ENCODE data around the gene CREB3L4. TPM values are rescaled to one million over a fixed set of nuclear protein-coding genes. Genes with fewer than 3 reads are reported as not detected.
"Not testable (repeated sequence)": the region's sequence is repeated elsewhere in the genome, so short reads cannot be mapped to it uniquely, and the experiment has no call there.

The CREB3L4 gene
- total RNA-seq, 1 donor from 2014 or later: 15.2 TPM

DNA sequence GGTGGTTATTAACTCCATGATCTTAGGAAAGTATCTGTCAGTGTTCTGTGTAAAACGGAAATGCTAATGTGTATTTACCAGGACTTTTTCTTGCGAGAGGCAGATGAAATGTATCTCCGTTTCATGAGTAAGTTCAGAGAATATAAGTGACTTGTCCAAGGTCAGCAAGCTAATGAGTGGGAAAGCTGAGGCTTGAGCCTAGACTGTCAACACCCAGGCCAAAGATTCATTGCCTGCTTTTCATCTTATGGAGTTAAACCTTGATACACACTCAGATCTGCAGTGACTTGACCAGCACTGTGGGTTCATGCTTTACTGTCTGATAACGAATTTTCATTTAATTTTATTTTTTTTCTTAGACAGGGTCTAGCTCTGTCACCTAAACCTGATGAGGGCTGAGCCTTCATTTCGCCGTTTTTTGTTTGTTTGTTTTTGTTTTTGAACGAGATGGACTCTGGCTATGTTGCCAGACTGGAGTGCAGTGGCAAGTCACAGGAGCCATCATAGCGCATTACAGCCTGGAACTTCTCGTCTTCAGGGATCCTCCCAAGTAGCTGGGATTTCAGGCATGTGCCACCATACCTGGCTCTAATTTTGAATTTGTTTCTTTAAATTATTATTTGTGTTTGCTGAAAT is 10.7 kb downstream of the CREB3L4 start:
- H3K36me3 ChIP-seq: peaks cover 0 to 60% of the 10 kb centered on the region in 2 donors
- no peak for DNase-seq (ENCODE audit: extremely low spot score in 2 of 2)
- no peaks in the 10 kb centered on the region for H3K9me3 ChIP-seq
- H3K4me3 ChIP-seq: peak overlapping the region; percentile 81 to 93
- H3K27ac ChIP-seq: peak overlapping the region; percentile 92
- H3K27me3 ChIP-seq: no peaks in the 10 kb centered on the region
- no peak for TF ChIP-seq POLR2A (IDR thresholded peaks at IDR 0.05)
- TF ChIP-seq POLR2AphosphoS5 (IDR thresholded peaks at IDR 0.05; ENCODE audit: insufficient read depth in 1 of 2, low read depth in 1 of 2): no peak
- TF ChIP-seq, protein P1, sequence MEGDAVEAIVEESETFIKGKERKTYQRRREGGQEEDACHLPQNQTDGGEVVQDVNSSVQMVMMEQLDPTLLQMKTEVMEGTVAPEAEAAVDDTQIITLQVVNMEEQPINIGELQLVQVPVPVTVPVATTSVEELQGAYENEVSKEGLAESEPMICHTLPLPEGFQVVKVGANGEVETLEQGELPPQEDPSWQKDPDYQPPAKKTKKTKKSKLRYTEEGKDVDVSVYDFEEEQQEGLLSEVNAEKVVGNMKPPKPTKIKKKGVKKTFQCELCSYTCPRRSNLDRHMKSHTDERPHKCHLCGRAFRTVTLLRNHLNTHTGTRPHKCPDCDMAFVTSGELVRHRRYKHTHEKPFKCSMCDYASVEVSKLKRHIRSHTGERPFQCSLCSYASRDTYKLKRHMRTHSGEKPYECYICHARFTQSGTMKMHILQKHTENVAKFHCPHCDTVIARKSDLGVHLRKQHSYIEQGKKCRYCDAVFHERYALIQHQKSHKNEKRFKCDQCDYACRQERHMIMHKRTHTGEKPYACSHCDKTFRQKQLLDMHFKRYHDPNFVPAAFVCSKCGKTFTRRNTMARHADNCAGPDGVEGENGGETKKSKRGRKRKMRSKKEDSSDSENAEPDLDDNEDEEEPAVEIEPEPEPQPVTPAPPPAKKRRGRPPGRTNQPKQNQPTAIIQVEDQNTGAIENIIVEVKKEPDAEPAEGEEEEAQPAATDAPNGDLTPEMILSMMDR (IDR thresholded peaks at IDR 0.05): no peak
- peaks cover 19% of the 10 kb centered on the region for H3K4me1 ChIP-seq
- intact Hi-C loops (cut with DNase I): no loop called here

DNA sequence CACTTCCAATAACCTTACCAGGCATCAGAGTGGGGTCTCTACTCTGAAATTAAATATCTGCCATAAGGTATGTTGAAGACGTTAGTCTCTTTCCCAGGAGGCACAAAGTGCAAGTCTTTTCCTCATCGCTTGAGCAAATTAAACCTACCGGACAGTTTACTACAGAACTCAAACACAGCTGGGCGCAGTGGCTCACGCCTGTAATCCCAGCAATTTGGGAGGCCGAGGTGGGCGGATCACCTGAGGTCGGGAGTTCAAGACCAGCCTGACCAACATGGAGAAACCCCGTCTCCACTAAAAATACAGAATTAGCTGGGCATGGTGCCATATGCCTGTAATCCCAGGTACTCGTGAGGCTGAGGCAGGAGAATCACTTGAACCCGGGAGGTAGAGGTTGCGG is 11.4 kb downstream of the CREB3L4 start:
- H3K9me3 ChIP-seq; H3K4me3 ChIP-seq; DNase-seq (ENCODE audit: extremely low spot score in 2 of 2); intact Hi-C loops (cut with DNase I); H3K27ac ChIP-seq; H3K27me3 ChIP-seq: not testable (repeated sequence)
- Histone ChIP-seq H3K4me1 (peaks cover 23% of the 10 kb centered on the region), H3K36me3 (peaks cover 0 to 56% of the 10 kb centered on the region in 2 donors)

DNA sequence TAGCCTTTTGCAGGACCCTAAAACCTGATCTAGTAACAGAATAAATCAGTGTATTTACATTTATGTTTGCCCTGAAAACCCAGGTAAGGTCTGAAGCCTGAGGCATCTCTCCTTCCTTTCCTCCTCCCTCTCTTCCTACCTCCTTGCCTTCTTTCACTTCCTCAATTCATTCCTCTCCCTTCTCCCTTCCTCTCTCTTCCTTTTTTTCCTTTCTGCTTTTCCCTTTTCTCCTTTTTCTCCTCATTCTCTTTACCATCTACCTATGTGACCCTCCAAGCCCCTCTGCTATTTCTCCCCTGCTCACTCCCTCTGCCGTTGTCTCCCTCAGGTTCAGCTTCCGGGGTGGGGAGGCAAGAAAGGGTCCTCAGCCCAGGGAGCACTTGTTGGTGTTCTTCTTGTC is 14.0 kb downstream of the CREB3L4 start:
- H3K4me1 ChIP-seq: peaks cover 23% of the 10 kb centered on the region
- DNase-seq (ENCODE audit: extremely low spot score in 2 of 2); H3K4me3 ChIP-seq; intact Hi-C loops (cut with DNase I); H3K9me3 ChIP-seq; H3K27me3 ChIP-seq; H3K27ac ChIP-seq: not testable (repeated sequence)
- peaks cover 0 to 33% of the 10 kb centered on the region in 2 donors for H3K36me3 ChIP-seq

DNA sequence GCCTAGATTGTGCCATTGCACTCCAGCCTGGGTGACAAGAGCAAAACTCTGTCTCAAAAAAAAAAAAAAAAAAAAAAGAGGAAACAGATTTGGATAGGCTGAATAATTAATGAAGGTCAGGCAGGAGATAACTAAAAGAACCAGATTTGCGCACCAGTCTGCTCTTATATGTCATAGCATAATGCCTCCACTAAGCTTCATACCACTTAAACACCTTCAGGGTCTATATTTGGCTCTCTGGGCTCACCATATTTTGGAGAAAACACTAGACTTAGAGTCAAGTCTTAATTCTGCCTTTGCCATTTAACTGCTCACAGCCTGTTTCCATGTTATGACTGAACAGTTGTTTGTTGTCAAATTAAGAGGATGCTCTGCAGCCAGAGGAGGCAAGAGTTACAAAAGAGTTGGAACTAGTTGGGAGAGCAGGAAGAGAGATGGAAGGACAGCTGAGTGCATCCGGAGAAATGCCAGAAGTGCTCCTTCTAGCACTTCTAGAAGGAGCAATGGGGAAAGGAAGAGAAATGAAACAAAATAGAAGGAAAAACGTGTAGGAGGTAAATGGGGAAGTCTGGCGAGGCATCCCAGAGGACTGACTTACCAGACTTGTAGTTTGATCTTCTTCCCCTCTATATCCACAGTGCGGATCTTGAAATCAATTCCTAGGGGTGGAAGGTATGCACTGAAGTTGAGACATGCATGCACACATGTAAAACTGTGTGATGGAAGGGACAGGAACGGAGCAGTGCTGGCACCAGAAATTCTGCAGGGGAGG is 16.6 kb downstream of the CREB3L4 start:
- peak overlapping the region; percentile 60 to 64 for H3K4me3 ChIP-seq
- TF ChIP-seq, protein P1 (IDR thresholded peaks at IDR 0.05): peak in 1 of 3 experiments; percentile 17
- TF ChIP-seq POLR2AphosphoS5 (IDR thresholded peaks at IDR 0.05; ENCODE audit: insufficient read depth in 1 of 2, low read depth in 1 of 2): no peak
- no peak for TF ChIP-seq POLR2A (IDR thresholded peaks at IDR 0.05)
- peak overlapping the region; percentile 95 for H3K27ac ChIP-seq
- no peak for DNase-seq (ENCODE audit: extremely low spot score in 2 of 2)
- intact Hi-C loops (cut with DNase I): no loop called here
- no peaks in the 10 kb centered on the region for H3K27me3 ChIP-seq
- H3K9me3 ChIP-seq: no peaks in the 10 kb centered on the region
- peaks cover 0 to 33% of the 10 kb centered on the region in 2 donors for H3K36me3 ChIP-seq
- peaks cover 20% of the 10 kb centered on the region for H3K4me1 ChIP-seq

DNA sequence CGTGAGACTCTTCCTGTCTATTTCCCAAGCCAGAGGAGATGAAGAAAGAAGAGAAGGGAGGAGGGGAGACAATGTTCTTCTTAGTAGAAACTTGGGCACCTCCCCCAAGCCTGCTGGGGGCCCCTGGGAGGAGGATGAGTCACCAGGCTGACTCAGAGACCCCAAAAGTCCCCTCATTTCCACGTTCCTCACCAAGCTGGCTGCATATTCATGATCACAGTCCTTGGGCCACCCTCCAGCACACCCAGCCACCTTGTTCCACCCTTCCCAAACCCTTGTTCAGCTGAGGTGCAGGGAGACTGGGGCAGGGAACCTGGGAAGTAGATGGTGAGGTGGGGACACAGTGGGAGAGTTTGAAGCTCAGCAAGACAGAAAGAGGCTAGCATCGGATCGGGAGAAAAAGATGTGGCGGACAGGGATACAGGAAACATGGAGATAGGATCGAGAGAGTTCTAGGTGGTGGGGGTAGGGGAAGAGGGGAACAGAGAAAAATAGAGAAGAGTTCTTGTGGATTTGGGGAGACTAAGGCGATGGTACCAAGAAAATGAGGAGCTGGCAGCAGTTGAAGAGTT is 17.7 kb downstream of the CREB3L4 start:
- TF ChIP-seq POLR2AphosphoS5 (IDR thresholded peaks at IDR 0.05; ENCODE audit: insufficient read depth in 1 of 2, low read depth in 1 of 2) (peak in 1 of 2 donors; percentile 42), POLR2A (IDR thresholded peaks at IDR 0.05) (peak in 1 of 2 donors; percentile 7)
- TF ChIP-seq, protein P1 (IDR thresholded peaks at IDR 0.05): no peak
- intact Hi-C loops (cut with DNase I): loop anchor here (5.0 kb wide), 2 partner anchors 38 to 188 kb away; partner anchors contain the start of gene DENND4B
- peak in 1 of 2 donors; percentile 94 for DNase-seq (ENCODE audit: extremely low spot score in 2 of 2)

More for the DNA sequence above, 17.7 kb downstream of the CREB3L4 start:
- Histone ChIP-seq H3K9me3 (no peaks in the 10 kb centered on the region), H3K4me1 (peaks cover 25% of the 10 kb centered on the region), H3K36me3 (peaks cover 0 to 27% of the 10 kb centered on the region in 2 donors), H3K27ac (peak overlapping the region; percentile 95), H3K27me3 (no peaks in the 10 kb centered on the region), H3K4me3 (peak overlapping the region; percentile 60 to 64)
